ENCODE results near the gene IL25.
"Not testable (repeated sequence)": the region's sequence is repeated elsewhere in the genome, so short reads cannot be mapped to it uniquely, and the experiment has no call there.

Gene IL25

DNA sequence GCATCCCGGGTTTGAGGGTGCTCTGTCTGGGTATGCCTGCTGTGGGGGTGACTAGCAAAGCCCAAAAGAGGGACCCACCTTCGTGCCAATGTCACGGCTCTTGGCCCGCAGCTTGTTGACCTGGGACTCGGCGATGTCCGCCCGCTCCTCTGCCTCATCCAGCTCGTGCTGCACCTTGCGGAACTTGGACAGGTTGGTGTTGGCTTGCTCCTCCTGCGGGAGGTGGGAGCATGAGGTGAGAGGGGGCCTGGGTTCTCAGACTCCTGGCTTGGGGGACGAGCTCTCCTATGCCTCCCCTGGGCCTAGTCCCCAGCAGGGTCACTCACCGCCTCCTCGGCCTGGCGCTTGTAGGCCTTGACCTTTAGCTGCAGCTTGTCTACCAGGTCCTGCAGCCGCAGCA is 41.1 kb downstream of the IL25 start:
- no peak for DNase-seq

DNA sequence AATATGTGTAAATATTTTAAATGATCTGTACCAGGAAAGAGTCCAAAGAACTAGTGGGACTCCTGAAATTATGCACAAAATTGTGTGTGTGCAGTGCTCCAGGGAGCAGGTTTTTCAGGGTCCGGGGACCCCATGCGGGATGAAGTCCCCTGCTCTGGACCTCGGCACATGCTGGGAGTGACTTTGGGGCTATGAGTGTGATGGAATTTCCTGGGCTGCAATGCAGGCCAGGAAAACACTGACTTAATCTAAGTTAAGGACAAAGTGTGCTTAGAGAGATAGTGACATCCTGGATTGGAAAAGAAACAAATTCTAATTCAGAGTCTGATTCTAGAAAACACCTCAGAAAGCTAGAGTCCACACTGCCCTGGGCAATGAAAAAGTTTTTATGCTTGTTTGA is 41.6 kb downstream of the IL25 start:
- DNase-seq, result no peak

DNA sequence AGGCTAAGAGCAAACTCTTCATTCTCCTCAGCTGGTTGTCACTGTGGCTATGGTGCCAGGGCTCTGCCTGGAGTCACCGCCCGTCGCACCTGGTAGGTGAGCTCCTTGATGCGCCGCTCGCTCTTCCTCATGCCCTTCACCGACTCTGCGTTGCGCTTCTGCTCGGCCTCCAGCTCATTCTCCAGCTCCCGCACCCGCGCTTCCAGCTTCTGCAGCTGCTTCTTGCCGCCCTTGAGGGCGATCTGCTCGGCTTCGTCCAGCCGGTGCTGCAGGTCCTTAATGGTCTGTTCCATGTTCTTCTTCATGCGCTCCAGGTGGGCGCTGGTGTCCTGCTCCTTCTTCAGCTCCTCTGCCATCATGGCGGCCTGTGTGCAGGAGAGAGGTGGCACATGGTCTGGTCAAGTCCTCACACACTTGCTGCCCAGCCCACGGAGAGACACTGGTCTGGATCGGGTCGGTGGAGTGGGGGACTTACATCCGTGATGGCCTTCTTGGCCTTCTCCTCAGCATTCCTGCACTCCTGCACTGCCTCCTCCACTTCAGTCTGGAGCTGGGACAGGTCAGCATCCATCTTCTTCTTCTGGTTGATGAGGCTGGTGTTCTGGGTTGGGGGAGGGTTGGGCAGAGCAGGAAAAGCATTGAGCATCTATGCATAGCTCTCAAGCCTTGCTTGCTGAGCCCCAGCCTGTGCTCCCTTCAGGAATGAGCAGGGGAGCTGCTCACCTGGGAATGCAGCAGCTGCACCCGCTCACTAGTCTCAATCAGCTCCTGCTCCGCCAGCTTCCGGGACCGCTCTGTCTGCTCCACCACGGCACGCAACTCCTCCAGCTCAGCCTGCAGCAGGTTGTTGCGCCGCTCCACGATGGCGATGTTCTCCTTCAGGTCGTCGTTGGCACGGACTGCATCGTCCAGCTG is 42.6 kb downstream of the IL25 start:
- DNase-seq, result no peak

GRCh38 chr14:23415821-23416778 is 43.5 kb downstream of the IL25 start:
- no peak for DNase-seq

GRCh38 chr14:23416801-23417200 is 44.2 kb downstream of the IL25 start:
- DNase-seq, result no peak

- DNase-seq, result not testable (repeated sequence)
These were observed 44.7 kb downstream of the IL25 start for GRCh38 chr14:23417269-23417668.

GRCh38 chr14:23418021-23418420 is 45.4 kb downstream of the IL25 start:
- no peak for DNase-seq

DNA sequence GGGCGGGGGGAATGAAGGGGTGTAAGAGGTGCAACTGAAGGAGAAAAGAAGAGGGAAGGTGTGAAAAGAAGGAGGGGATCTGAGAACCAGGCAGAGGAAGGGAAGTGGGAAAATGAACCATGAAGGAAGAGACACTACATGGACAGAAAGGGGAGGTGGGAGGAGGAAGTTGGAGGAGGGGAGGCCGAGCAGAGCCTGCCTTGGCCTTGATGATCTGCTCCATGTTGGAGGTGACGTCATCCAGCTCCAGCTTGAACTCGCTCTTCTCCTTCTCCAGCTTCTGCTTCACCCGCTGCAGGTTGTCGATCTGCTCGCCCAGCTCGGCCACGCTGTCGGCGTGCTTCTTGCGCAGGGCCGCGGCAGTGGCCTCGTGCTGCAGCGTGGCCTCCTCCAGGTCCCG is 47.0 kb downstream of the IL25 start:
- not testable (repeated sequence) for DNase-seq

DNA sequence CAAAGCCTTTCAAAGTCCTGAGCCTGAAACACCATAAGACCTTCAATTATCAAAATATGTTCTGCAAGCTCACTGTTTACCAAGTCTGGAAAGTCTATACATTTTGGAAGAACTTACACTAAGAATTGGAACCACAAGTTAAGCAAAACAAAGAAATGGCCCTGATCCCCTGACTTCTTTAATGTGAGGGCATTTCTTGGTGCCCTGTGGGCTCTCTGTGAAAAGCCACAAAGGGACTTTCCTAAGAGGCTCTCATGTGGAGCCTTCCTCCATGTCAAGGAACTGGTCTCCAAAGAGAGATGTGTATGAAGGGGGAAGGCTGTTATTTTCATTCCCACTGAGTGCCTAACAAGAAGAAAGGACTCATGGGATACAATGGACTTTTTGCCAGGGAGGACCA is 49.0 kb downstream of the IL25 start:
- DNase-seq, result no peak

DNA sequence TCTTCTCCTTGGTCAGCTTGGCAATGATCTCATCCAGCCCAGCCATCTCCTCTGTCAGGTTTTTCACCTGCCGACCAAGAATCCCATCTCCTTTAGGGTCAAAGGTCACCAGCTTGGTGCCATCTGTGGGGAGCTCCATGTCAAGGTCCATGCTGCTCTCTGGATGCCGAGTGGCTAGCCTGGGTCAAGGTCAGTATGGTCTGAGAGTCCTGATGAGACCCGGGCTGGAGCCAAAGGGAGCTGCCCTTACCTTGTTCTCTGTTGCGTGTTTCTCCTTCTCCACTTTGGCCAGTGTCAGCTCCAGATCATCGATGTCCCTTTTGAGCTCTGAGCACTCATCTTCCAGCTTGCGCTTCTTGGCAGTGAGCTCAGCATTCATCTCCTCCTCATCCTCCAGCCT is 51.0 kb downstream of the IL25 start:
- DNase-seq, result no peak

DNA sequence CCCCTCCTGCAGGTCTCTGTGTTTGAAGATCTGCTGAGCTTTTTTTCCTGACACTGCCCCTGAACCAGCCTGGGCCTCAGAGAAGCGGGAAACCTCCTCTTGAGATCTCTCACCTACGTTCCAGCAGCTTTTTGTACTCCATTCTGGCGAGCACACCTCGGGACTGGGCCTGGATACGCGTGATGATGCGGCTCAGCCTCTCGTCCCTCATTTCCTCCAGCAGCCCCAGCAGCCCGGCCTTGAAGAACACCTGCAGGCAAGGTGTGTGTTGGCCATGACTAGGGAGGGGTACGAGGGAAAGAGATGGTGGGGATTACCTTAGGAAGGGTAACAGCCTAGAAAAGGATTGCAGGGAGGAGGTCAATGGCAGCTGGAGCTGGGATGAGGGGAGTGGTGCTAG is 52.6 kb downstream of the IL25 start:
- DNase-seq, result no peak

- DNase-seq, result not testable (repeated sequence)
These were observed 53.2 kb downstream of the IL25 start for GRCh38 chr14:23425798-23426197.

All from CD4-positive, alpha-beta T cell treated with Interleukin-1 beta for 1 hour (primary cell).